HG02870 (cell line): Measurements from ENCODE around the gene RNF151.
"Not testable (repeated sequence)": the region's sequence is repeated elsewhere in the genome, so short reads cannot be mapped to it uniquely, and the experiment has no call there.

ENCODE experiments used
- ATAC-seq: cut with Tn5 transposase; IDR thresholded peaks from one replicate; pipeline ENCODE4 v1.9.1; 2021; ENCODE audit warnings: mild to moderate bottlenecking, moderate library complexity; ENCODE audit not compliant: unreplicated experiment

Gene RNF151

GRCh38 chr16:2006317-2006716, 39.7 kb downstream of the RNF151 start:
- no peak for ATAC-seq

GRCh38 chr16:2007081-2007836, 40.6 kb downstream of the RNF151 start:
- ATAC-seq: no peak

GRCh38 chr16:2008009-2008526, 41.4 kb downstream of the RNF151 start:
- ATAC-seq: no peak

- peak; percentile 15 for ATAC-seq
These were observed 42.0 kb downstream of the RNF151 start for GRCh38 chr16:2008631-2009163.

GRCh38 chr16:2009164-2009711, 42.6 kb downstream of the RNF151 start:
- peak; percentile 28 for ATAC-seq

GRCh38 chr16:2009791-2010510, 43.3 kb downstream of the RNF151 start, which contains the start of gene ZNF598:
TSS of gene ZNF598 (minus strand) at chr16:2009821.
- peak; percentile 67 for ATAC-seq

GRCh38 chr16:2011726-2012125, 45.1 kb downstream of the RNF151 start:
- not testable (repeated sequence) for ATAC-seq

GRCh38 chr16:2013527-2013926, 46.9 kb downstream of the RNF151 start:
- ATAC-seq: no peak

- no peak for ATAC-seq
These were observed 48.7 kb downstream of the RNF151 start for GRCh38 chr16:2015117-2015946.

GRCh38 chr16:2015947-2016208, 49.2 kb downstream of the RNF151 start:
- ATAC-seq: no peak

- ATAC-seq: no peak
These were observed 49.8 kb downstream of the RNF151 start for GRCh38 chr16:2016407-2016922.
